Skin epidermis (tissue), 12 donors: ENCODE data around the gene CIDEA.

Experiments
- H3K27ac ChIP-seq, 21 experiments: fragments of 200-600 bp; sonication (generic) in 11 of 21; one replicate each; pipeline ENCODE4 v1.5.0; 2020; ENCODE audit warnings: mild to moderate bottlenecking in 3 of 21, inconsistent platforms in 2 of 21, moderate library complexity in 2 of 21
- H3K4me3 ChIP-seq, 7 experiments: fragments of 200-600 bp; sonication (generic) in 2 of 7; one replicate each; pipeline ENCODE4 v1.5.0; 2020; ENCODE audit warnings: inconsistent platforms in 2 of 7, mild to moderate bottlenecking in 2 of 7, moderate library complexity in 1 of 7

Gene CIDEA

GRCh38 chr18:12309683-12310198 lies 55.6 kb downstream of the CIDEA start:
- H3K4me3 ChIP-seq = peak overlapping the region; percentile 60 to 98 (median 75)

GRCh38 chr18:12310762-12311161 lies 56.6 kb downstream of the CIDEA start:
- no peak overlapping the region for H3K4me3 ChIP-seq
- H3K27ac ChIP-seq = peak overlapping the region in 9 of 21 experiments; percentile 14 to 100 (median 98)

More at GRCh38 chr18:12309683-12310198, 55.6 kb downstream of the CIDEA start:
- H3K27ac ChIP-seq = peak overlapping the region in 20 of 21 experiments; percentile 43 to 100 (median 98)

- Histone ChIP-seq H3K27ac (no peak overlapping the region), H3K4me3 (no peak overlapping the region)
Measured at GRCh38 chr18:12312976-12313375, 58.8 kb downstream of the CIDEA start.

GRCh38 chr18:12313530-12314245 lies 59.5 kb downstream of the CIDEA start:
- Histone ChIP-seq H3K4me3 (no peak overlapping the region), H3K27ac (peak overlapping the region in 9 of 21 experiments; percentile 1 to 69 (median 10))

- H3K27ac ChIP-seq = peak overlapping the region in 10 of 21 experiments; percentile 1 to 69 (median 32)
- H3K4me3 ChIP-seq = no peak overlapping the region
Measured at GRCh38 chr18:12314591-12315305, 60.6 kb downstream of the CIDEA start.

- Histone ChIP-seq H3K4me3 (no peak overlapping the region), H3K27ac (peak overlapping the region in 11 of 21 experiments; percentile 2 to 69 (median 33))
Measured at GRCh38 chr18:12315490-12315889, 61.3 kb downstream of the CIDEA start.

- Histone ChIP-seq H3K4me3 (no peak overlapping the region), H3K27ac (peak overlapping the region in 10 of 21 experiments; percentile 7 to 69 (median 38))
Measured at GRCh38 chr18:12315911-12316310, 61.8 kb downstream of the CIDEA start.

GRCh38 chr18:12317664-12318333 lies 63.6 kb downstream of the CIDEA start:
- Histone ChIP-seq H3K4me3 (no peak overlapping the region), H3K27ac (peak overlapping the region in 12 of 21 experiments; percentile 3 to 66 (median 38))

- Histone ChIP-seq H3K4me3 (no peak overlapping the region), H3K27ac (peak overlapping the region in 11 of 21 experiments; percentile 3 to 58 (median 36))
Measured at GRCh38 chr18:12318334-12318697, 64.2 kb downstream of the CIDEA start.

GRCh38 chr18:12318857-12319256 lies 64.7 kb downstream of the CIDEA start:
- Histone ChIP-seq H3K4me3 (no peak overlapping the region), H3K27ac (peak overlapping the region in 2 of 21 experiments; percentile 13 to 45)

- H3K4me3 ChIP-seq = no peak overlapping the region
- peak overlapping the region in 2 of 21 experiments; percentile 0 to 12 for H3K27ac ChIP-seq
Measured at GRCh38 chr18:12321333-12321732, 67.2 kb downstream of the CIDEA start.

GRCh38 chr18:12324991-12325725 lies 71.0 kb downstream of the CIDEA start:
- Histone ChIP-seq H3K27ac (no peak overlapping the region), H3K4me3 (no peak overlapping the region)

- Histone ChIP-seq H3K4me3 (no peak overlapping the region), H3K27ac (no peak overlapping the region)
Measured at GRCh38 chr18:12325726-12326245, 71.6 kb downstream of the CIDEA start.

- H3K27ac ChIP-seq = peak overlapping the region in 2 of 21 experiments; percentile 38 to 45
- no peak overlapping the region for H3K4me3 ChIP-seq
Measured at GRCh38 chr18:12326711-12327460, 72.7 kb downstream of the CIDEA start.
